NCI-H526 treated with DMSO at 0.1 percent for 48 hours (cell line): ENCODE results near the gene TCERG1.

ENCODE experiments used
- DNase-seq: peaks from one replicate; lab custom pipeline; 2025; lab: John Stamatoyannopoulos, UW

Gene TCERG1

DNA sequence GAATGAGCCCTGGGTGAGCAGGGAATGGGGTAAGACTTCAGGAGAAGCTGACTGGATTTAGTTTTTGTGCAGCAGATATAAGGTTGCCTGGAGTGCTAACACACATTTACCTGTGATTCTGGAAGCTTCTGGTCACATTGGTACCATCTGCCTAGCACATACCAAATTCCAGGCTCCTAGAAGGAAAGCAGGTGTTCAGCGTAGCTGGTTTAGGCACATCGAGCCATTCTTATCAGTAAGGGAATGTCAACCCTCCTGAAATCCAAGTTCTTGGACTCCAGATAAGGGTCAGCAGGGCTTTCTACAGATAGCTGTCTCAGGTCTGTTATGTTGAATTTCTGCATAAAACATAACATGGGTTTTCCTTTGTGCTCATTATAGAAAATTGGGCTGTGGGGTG lies 10.3 kb downstream of the TCERG1 start:
- DNase-seq: no peak

- no peak for DNase-seq
These were observed 11.8 kb downstream of the TCERG1 start for GRCh38 chr5:146458894-146459293.

DNA sequence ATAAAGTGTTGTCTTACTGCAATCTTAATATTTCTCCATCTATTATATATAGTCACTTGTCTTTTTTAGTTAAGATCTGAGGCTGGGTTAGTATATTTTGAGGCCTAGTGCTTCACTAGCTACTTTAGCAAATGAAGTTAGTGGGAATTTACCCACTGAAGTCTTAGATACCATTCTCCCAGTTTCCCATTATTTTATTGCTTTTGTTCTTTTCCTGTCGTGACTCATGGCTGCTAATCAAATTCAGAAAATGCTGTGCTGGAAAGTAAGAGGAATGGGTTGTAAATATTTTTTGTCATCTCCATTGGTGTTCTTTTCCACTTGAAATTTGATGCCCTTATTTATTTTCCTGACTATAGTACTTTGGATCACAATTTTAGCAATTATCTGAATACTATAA lies 14.2 kb downstream of the TCERG1 start:
- no peak for DNase-seq

GRCh38 chr5:146463446-146463845 lies 16.3 kb downstream of the TCERG1 start:
- no peak for DNase-seq

GRCh38 chr5:146466521-146467349 lies 19.6 kb downstream of the TCERG1 start:
- no peak for DNase-seq

- DNase-seq: no peak
These were observed 20.6 kb downstream of the TCERG1 start for GRCh38 chr5:146467760-146468159.

- no peak for DNase-seq
These were observed 26.9 kb downstream of the TCERG1 start for GRCh38 chr5:146474065-146474464.

- no peak for DNase-seq
These were observed 28.2 kb downstream of the TCERG1 start for GRCh38 chr5:146475190-146475780.

DNA sequence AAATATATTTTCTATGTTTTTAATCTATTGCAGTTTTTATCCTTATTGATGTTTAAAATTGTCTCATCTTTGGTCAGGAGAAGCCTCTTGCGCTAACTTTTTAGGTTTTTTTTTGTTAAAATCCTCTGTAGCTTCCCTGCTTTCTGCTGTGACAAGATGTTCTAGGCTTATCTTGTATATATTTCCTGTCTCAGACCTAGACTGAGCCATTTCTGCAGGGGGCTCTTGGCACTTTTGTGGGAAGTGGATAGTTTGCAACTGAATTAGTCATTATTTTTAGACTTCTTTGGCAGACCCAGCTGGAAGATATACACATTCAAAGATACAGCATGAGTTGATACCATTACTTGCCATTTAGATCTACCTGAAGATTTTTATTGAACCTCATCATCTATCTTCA lies 28.8 kb downstream of the TCERG1 start:
- DNase-seq: no peak

DNA sequence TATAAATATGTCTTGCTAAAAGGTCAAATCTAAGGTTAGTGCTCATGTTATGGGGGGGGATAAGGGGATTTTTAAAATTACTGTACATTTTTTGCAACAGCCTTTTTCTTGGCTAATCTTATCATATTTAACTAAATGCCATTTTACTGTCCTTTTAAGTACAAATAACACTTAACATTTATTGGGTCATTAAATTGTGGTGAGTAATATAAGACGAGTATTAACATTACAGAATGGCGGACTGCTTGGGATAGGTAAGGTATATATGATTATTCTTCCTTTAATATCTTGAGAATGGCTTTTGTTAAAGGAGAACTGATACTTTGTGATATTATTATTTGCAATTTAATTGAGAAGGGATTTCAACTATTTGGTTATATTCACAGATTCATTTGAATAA lies 35.6 kb downstream of the TCERG1 start:
- no peak for DNase-seq

- no peak for DNase-seq
These were observed 37.7 kb downstream of the TCERG1 start for GRCh38 chr5:146484714-146485391.

DNA sequence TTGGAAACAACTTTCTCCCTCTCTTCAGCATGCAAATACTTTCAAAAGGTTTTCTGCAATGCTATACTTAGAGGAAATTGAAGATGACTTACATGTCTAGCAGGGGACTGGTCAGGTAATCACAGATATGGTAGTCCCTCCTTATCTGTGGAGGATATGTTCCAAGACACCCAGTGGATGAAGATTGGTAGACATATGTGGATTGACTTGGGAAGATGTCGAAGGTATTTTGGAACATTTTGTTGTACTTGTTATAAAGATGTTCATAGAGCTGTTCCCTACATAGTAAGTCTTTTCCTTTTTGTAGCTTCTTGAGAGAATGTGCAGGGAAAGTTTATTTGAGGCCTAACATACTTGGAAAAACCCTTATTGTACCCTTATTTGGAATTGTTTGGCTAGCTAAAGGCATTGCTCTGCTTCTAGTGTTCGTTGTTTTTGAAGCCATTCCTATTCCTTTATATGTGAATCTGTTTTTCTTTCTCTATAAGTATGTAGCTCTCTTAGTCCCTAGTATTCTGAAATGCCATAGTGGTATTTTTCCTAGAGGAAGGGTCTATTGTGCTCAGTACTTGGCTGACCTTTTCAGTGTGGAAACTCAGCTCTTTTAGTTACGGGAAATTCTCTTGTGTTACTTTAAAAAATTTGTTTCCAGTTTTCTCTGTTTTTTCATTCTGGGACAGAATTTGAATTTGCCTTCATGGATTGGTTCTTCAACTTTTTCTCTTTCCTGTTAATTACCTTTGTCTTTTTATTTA lies 43.1 kb downstream of the TCERG1 start:
- DNase-seq: no peak

GRCh38 chr5:146494656-146495055 lies 47.5 kb downstream of the TCERG1 start:
- no peak for DNase-seq

DNA sequence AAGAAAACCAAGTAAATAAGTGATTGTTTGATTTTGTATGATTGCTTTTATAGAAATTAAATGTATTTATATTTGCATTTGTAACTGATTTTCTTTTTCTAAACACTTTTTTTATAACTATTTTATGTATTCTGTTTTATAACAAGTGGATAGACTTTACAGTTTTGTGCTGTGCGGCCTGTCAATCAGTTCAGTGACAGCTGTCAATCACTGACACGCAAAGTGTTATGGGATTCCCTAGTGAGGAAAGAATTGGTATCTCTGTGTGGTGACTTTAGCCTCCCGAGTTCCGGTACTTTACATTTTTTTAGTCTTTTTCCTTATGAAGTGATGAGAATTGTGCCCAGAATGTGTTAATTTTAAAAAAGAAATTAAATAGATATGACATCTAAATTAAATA lies 52.5 kb downstream of the TCERG1 start:
- no peak for DNase-seq

GRCh38 chr5:146507428-146507827 lies 60.3 kb downstream of the TCERG1 start:
- no peak for DNase-seq

DNA sequence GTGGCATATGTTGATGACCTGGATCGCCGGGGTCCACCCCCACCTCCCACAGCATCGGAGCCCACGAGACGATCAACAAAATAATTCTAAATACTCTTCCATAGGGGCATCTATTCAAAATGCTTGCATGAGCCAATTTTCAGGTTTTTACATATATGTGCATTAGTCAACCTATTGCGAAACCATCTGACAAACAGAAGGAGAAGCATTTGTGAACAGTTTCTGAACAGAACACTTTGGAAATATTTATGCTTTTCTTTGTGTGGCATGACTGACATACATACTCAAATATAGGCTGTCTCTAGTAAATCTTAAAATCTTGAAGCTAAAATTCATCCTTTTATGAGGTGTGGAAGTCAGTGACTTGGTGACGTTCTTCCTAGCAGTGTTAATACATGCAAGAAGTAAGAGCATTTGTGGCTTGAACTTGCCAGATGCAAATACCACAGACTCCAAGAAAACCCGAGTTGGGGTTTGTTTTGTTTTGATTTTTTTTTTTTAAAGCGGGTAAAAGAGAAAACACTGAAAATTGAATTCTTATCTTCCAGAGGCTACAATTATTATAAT lies 63.5 kb downstream of the TCERG1 start:
- no peak for DNase-seq

DNA sequence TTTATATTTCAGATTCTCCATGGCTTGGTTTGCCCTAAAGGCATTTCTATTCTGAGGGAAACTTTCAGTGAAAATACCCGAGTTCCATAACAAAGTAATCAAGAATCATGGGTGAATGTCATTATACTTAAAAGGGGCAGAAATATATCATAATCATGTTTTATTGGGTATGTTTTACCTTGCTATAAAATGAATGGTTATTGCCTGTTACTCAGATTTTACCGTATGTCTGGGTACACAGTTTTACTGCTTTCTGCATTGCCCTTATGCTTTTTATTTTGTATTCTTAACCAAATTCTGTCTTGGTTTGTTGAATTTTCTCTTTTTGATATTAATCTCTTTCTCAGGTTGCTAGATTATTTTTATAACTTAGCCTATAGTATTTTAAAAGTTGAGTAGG lies 66.3 kb downstream of the TCERG1 start:
- no peak for DNase-seq

GRCh38 chr5:146514575-146514974 lies 67.4 kb downstream of the TCERG1 start:
- no peak for DNase-seq

GRCh38 chr5:146515473-146516150 lies 68.5 kb downstream of the TCERG1 start:
- DNase-seq: no peak

GRCh38 chr5:146516151-146516475 lies 69.0 kb downstream of the TCERG1 start, which contains the start of gene GPR151:
Gene GPR151 (minus strand): TSS chr5:146516190. CDS start chr5:146516113, 77 bp downstream.
- peak; percentile 9 for DNase-seq

- no peak for DNase-seq
These were observed 72.4 kb downstream of the TCERG1 start for GRCh38 chr5:146519554-146519953.

GRCh38 chr5:146520731-146521130 lies 73.6 kb downstream of the TCERG1 start:
- no peak for DNase-seq
